H1 (cell line): ENCODE data around the gene EVI5. TPM values are rescaled to one million over a fixed set of nuclear protein-coding genes. Genes with fewer than 3 reads are reported as not detected.

ENCODE experiments used
- CTCF ChIA-PET: fragments of 300-600 bp; sonication (Branson Sonifier 250); formaldehyde crosslinking; loops from one replicate; lab custom pipeline; 2021; ENCODE audit not compliant: partially characterized antibody; lab: Charles Lee
- POLR2A ChIA-PET: fragments of 300-600 bp; sonication (Branson Sonifier 250); formaldehyde crosslinking; loops from one replicate; lab custom pipeline; 2021; ENCODE audit warnings: inconsistent platforms; ENCODE audit not compliant: partially characterized antibody; lab: Charles Lee
- DNase-seq, 2 experiments: peaks; one replicate each; pipeline versions ENCODE4 v3.0.0 to v3.0.0-alpha.2; 2010 to 2022; ENCODE audit warnings: low spot score in 2 of 2, low read depth in 1 of 2, mixed read lengths in 1 of 2
- FAIRE-seq: peaks from 2 replicates; lab custom pipeline; 2011; peaks lifted over from hg19 to GRCh38; lab: Jason Lieb, UNC
- H2AFZ ChIP-seq: 2 replicates; pipeline ENCODE4 v1.8.1; 2012; ENCODE audit warnings: low read length, inconsistent platforms
- H2AK5ac ChIP-seq: 2 replicates; pipeline ENCODE4 v1.6.1; 2013; ENCODE audit warnings: low read depth, low read length
- H2BK120ac ChIP-seq: replicated peaks from 2 replicates; pipeline ENCODE3; 2013; ENCODE audit warnings: low read depth, low read length, inconsistent platforms
- H2BK12ac ChIP-seq: 2 replicates; pipeline ENCODE4 v1.6.1; 2013; ENCODE audit warnings: low read depth, low read length
- H2BK15ac ChIP-seq: 2 replicates; pipeline ENCODE4 v1.6.1; 2013; ENCODE audit warnings: low read length
- H2BK20ac ChIP-seq: 2 replicates; pipeline ENCODE4 v1.6.1; 2013; ENCODE audit warnings: low read length
- H2BK5ac ChIP-seq: 2 replicates; pipeline ENCODE4 v1.6.1; 2013; ENCODE audit warnings: low read depth, low read length
- H3K14ac ChIP-seq: 2 replicates; pipeline ENCODE4 v1.6.1; 2013; ENCODE audit warnings: inconsistent platforms; ENCODE audit not compliant: insufficient read length
- H3K18ac ChIP-seq: 2 replicates; pipeline ENCODE4 v1.6.1; 2013; ENCODE audit warnings: low read length; ENCODE audit errors: extremely low read depth
- H3K23ac ChIP-seq: 2 replicates; pipeline ENCODE4 v1.6.1; 2013; ENCODE audit warnings: inconsistent platforms; ENCODE audit not compliant: insufficient read length
- H3K23me2 ChIP-seq: 2 replicates; pipeline ENCODE4 v1.6.1; 2013; ENCODE audit warnings: low read depth, low read length
- H3K27ac ChIP-seq: 2 replicates; pipeline ENCODE4 v1.6.1; 2011; ENCODE audit warnings: low read depth, low read length, inconsistent platforms
- H3K27me3 ChIP-seq, 4 experiments: replicated peaks in 1 of 4; 1 replicate in 1 of 4; 2 replicates in 3 of 4; pipeline versions ENCODE4 v1.6.1 to v1.8.1; 2011 to 2013; ENCODE audit warnings: low read length in 3 of 4, mild to moderate bottlenecking in 3 of 4, inconsistent platforms in 2 of 4, mixed read lengths in 2 of 4, moderate library complexity in 1 of 4; ENCODE audit not compliant: control insufficient read depth in 3 of 4, insufficient read depth in 3 of 4; ENCODE audit errors: extremely low read depth in 1 of 4
- H3K36me3 ChIP-seq, 4 experiments: 2 replicates each; pipeline versions ENCODE4 v1.6.1 to v1.8.1; 2011 to 2013; ENCODE audit warnings: mild to moderate bottlenecking in 4 of 4, low read length in 3 of 4, moderate library complexity in 2 of 4, control low read depth in 1 of 4, inconsistent platforms in 1 of 4; ENCODE audit not compliant: insufficient read depth in 4 of 4, control insufficient read depth in 2 of 4
- H3K4ac ChIP-seq: replicated peaks from 2 replicates; pipeline ENCODE3; 2013; ENCODE audit warnings: low read length, low read depth, mixed read lengths, inconsistent platforms; ENCODE audit not compliant: insufficient read length
- H3K4me1 ChIP-seq, 4 experiments: replicated peaks in 1 of 4; 1 replicate in 1 of 4; 2 replicates in 3 of 4; pipeline versions ENCODE4 v1.6.1 to v1.8.1; 2011 to 2013; ENCODE audit warnings: low read length in 3 of 4, inconsistent platforms in 2 of 4, mixed read lengths in 1 of 4; ENCODE audit not compliant: insufficient read depth in 4 of 4, control insufficient read depth in 3 of 4
- H3K4me2 ChIP-seq, 2 experiments: 2 replicates each; pipeline versions ENCODE4 v1.6.1 to v1.8.1; 2011 to 2013; ENCODE audit warnings: low read depth in 2 of 2, low read length in 2 of 2, control low read depth in 1 of 2, inconsistent platforms in 1 of 2, mild to moderate bottlenecking in 1 of 2; ENCODE audit not compliant: insufficient read depth in 1 of 2
- H3K4me3 ChIP-seq, 4 experiments: fragments of 200-600, 300-600 bp in 1 of 4; sonication (generic), shearing (Covaris generic), sonication (Bioruptor Twin) in 1 of 4; 2 replicates each; pipeline versions ENCODE4 v1.5.1 to v1.8.1; 2011 to 2016; ENCODE audit warnings: low read length in 4 of 4, low read depth in 3 of 4, control low read depth in 2 of 4, inconsistent platforms in 2 of 4, mild to moderate bottlenecking in 2 of 4, mixed read lengths in 1 of 4, moderate library complexity in 1 of 4; ENCODE audit not compliant: insufficient read depth in 2 of 4; ENCODE audit errors: extremely low read depth in 1 of 4
- H3K56ac ChIP-seq: replicated peaks from 2 replicates; pipeline ENCODE3; 2013; ENCODE audit warnings: low read depth, mild to moderate bottlenecking, mixed read lengths, low read length, inconsistent platforms; ENCODE audit not compliant: insufficient read length
- H3K79me1 ChIP-seq: 2 replicates; pipeline ENCODE4 v1.6.1; 2013; ENCODE audit warnings: low read depth, low read length, control low read depth
- H3K79me2 ChIP-seq, 2 experiments: 2 replicates each; pipeline versions ENCODE4 v1.6.1 to v1.8.1; 2012 to 2013; ENCODE audit warnings: low read length in 2 of 2, mild to moderate bottlenecking in 2 of 2, inconsistent platforms in 1 of 2; ENCODE audit not compliant: insufficient read depth in 2 of 2, control insufficient read depth in 1 of 2
- H3K9ac ChIP-seq, 4 experiments: replicated peaks in 1 of 4; 1 replicate in 1 of 4; 2 replicates in 3 of 4; pipeline versions ENCODE4 v1.6.1 to v1.8.1; 2011 to 2013; ENCODE audit warnings: low read depth in 3 of 4, low read length in 3 of 4, control low read depth in 2 of 4, mild to moderate bottlenecking in 2 of 4, moderate library complexity in 2 of 4, inconsistent platforms in 1 of 4; ENCODE audit errors: extremely low read depth in 1 of 4
- H3K9me3 ChIP-seq, 2 experiments: 2 replicates each; pipeline versions ENCODE4 v1.6.1 to v1.8.1; 2012 to 2013; ENCODE audit warnings: mild to moderate bottlenecking in 2 of 2, moderate library complexity in 2 of 2, control low read depth in 1 of 2, inconsistent platforms in 1 of 2, low read depth in 1 of 2, low read length in 1 of 2, mixed read lengths in 1 of 2; ENCODE audit not compliant: insufficient read depth in 2 of 2
- H4K20me1 ChIP-seq, 2 experiments: replicated peaks in 1 of 2; 2 replicates each; pipeline versions ENCODE3 to v1.8.1; 2011 to 2013; ENCODE audit warnings: inconsistent platforms in 2 of 2, low read length in 2 of 2, mild to moderate bottlenecking in 1 of 2; ENCODE audit not compliant: insufficient read depth in 2 of 2, control insufficient read depth in 1 of 2
- H4K5ac ChIP-seq: 2 replicates; pipeline ENCODE4 v1.6.1; 2013; ENCODE audit warnings: low read length, low read depth, mixed read lengths, inconsistent platforms; ENCODE audit not compliant: insufficient read length
- H4K8ac ChIP-seq: 2 replicates; pipeline ENCODE4 v1.8.0; 2013; ENCODE audit warnings: mild to moderate bottlenecking, moderate library complexity, low read length, inconsistent platforms; ENCODE audit not compliant: insufficient read depth; ENCODE audit errors: extremely low read depth
- H4K91ac ChIP-seq: replicated peaks from 2 replicates; pipeline ENCODE3; 2013; ENCODE audit warnings: low read length, mixed read lengths, inconsistent platforms; ENCODE audit not compliant: insufficient read length
- ASH2L ChIP-seq: fragments of 200-600, 300-600 bp; sonication (generic); IDR thresholded peaks from one replicate; pipeline ENCODE4 v1.7.1; 2017; ENCODE audit warnings: low read length
- CHD2 ChIP-seq: IDR thresholded peaks from 2 replicates; pipeline ENCODE4 v1.6.1; 2012; ENCODE audit warnings: low read length, improper control_type of control experiment
- CTCF ChIP-seq, 3 experiments: IDR thresholded peaks; 1 replicate in 2 of 3; 2 replicates in 1 of 3; pipeline versions ENCODE4 v1.5.1 to v1.6.1; 2011; ENCODE audit warnings: low read length in 3 of 3, mild to moderate bottlenecking in 3 of 3, inconsistent platforms in 2 of 3, low read depth in 1 of 3, moderate library complexity in 1 of 3; ENCODE audit not compliant: insufficient read depth in 1 of 3; ENCODE audit errors: control extremely low read depth in 1 of 3
- E2F6 ChIP-seq: IDR thresholded peaks from 2 replicates; pipeline ENCODE4 v1.6.1; 2012; ENCODE audit warnings: inconsistent platforms
- HDAC6 ChIP-seq: IDR thresholded peaks from one replicate; pipeline ENCODE4 v1.7.1; 2012; ENCODE audit warnings: low read depth, mild to moderate bottlenecking, inconsistent platforms, low read length, moderate library complexity
- MAX ChIP-seq: IDR thresholded peaks from 2 replicates; pipeline ENCODE4 v1.6.1; 2012; ENCODE audit warnings: inconsistent platforms
- RAD21 ChIP-seq, 2 experiments: IDR thresholded peaks in 1 of 2; conservative IDR thresholded peaks in 1 of 2; 2 replicates each; pipeline ENCODE4 v1.6.1; 2011; ENCODE audit warnings: low read depth in 2 of 2, low read length in 2 of 2, improper control_type of control experiment in 1 of 2, inconsistent platforms in 1 of 2, mild to moderate bottlenecking in 1 of 2, moderate library complexity in 1 of 2
- TAF7 ChIP-seq: optimal IDR thresholded peaks from 2 replicates; pipeline ENCODE3; 2011; ENCODE audit warnings: low read depth, mild to moderate bottlenecking, inconsistent platforms, low read length, moderate library complexity, borderline replicate concordance
- ZNF274 ChIP-seq: IDR thresholded peaks from 2 replicates; pipeline ENCODE4 v1.7.0; 2012; ENCODE audit warnings: low read length, borderline replicate concordance; ENCODE audit errors: extremely low read depth
- WGBS, 2 experiments: shearing (Covaris generic) in 1 of 2; methylation state at CpG; one replicate each; pipeline versions ENCODE4 v1.1.6 to v1.1.7; 2013 to 2015; ENCODE audit warnings: low lambda C conversion rate in 2 of 2, mixed read lengths in 2 of 2, inconsistent platforms in 1 of 2, low coverage in 1 of 2, missing lambda C conversion rate in 1 of 2; ENCODE audit not compliant: insufficient replicate concordance in 2 of 2, insufficient coverage in 1 of 2, insufficient read length in 1 of 2; ENCODE audit errors: extremely low coverage in 1 of 2, missing lambda C conversion rate in 1 of 2; 5-methylcytosine and 5-hydroxymethylcytosine counted together
- polyA plus RNA-seq, 7 experiments: library from polyadenylated mRNA; depleted of rRNA in 3 of 7; stranded (reverse) in 5 of 7; unstranded in 2 of 7; fragments of >200 nt in 5 of 7; fragments of 200-250 nt in 2 of 7; gene quantifications; 1 replicate in 5 of 7; 2 replicates in 1 of 7; 4 replicates in 1 of 7; pipeline versions ENCODE4 v1.2.1 to v1.2.3, GENCODE V29; 2011 to 2013; ENCODE audit warnings: missing spikeins in 2 of 7, mixed read lengths in 2 of 7
- total RNA-seq: library from RNA; stranded (reverse); fragmentation: NEBNext Ultra II Directional; extraction: Animal tissue kit (Norgen Biotek cat#: 25700); gene quantifications from 2 replicates; pipeline ENCODE4 v1.2.1, GENCODE V29; 2021

The EVI5 gene
- total and polyA plus RNA-seq, 2 of the 8 experiments (the other 6 are each of a cell fraction or from before 2014, with no cell fraction given), result 1.7 to 13.7 TPM

GRCh38 chr1:92623187-92623778 lies 161.6 kb downstream of the EVI5 start:
- no peak overlapping the region for H2BK12ac ChIP-seq
- POLR2A ChIA-PET, result interaction anchor here (0.7 kb wide), 1 partner anchor 543 kb away, joined by 3 read pairs; the partner anchor contains the start of gene BTBD8
- no peak overlapping the region for H2BK20ac ChIP-seq
- H3K23ac ChIP-seq, result no peak overlapping the region
- 86% methylated on average over 3 of the region's 3 CpGs; no CpG with 5 or more reads in 1 of the 2 experiments for WGBS, 2 experiments
- H3K14ac ChIP-seq, result no peak overlapping the region
- no peak overlapping the region for H2BK5ac ChIP-seq
- H3K4me2 ChIP-seq, result no peak overlapping the region
- TF ChIP-seq TAF7, result no peak
- no peak for TF ChIP-seq CHD2
- TF ChIP-seq ASH2L, result no peak
- no peak for TF ChIP-seq MAX
- peak in 1 of 2 experiments; percentile 46; a peak in 3 of 4 replicates for TF ChIP-seq RAD21 (IDR thresholded peaks at IDR 0.05 in 1 of 2, conservative IDR thresholded peaks at IDR 0.05 in 1 of 2; ENCODE audit: low read depth in 2 of 2, low read length in 2 of 2)
- no peak for TF ChIP-seq HDAC6
- no peak for TF ChIP-seq E2F6
- peak in 2 of 3 experiments; percentile 3 to 14; a peak in 2 of 4 replicates for TF ChIP-seq CTCF (IDR thresholded peaks at IDR 0.05; ENCODE audit: control extremely low read depth in 1 of 3, insufficient read depth in 1 of 3, low read depth in 1 of 3, low read length in 3 of 3)
- TF ChIP-seq ZNF274, result no peak
- H2BK120ac ChIP-seq, result no peak overlapping the region
- H3K79me1 ChIP-seq, result no peaks in the 10 kb centered on the region
- no peak overlapping the region for H3K4ac ChIP-seq
- no peak overlapping the region for H4K91ac ChIP-seq
- H3K18ac ChIP-seq, result no peak overlapping the region
- no peak overlapping the region for H3K4me3 ChIP-seq
- no peak overlapping the region for H4K8ac ChIP-seq
- H4K5ac ChIP-seq, result no peak overlapping the region
- no peak for DNase-seq
- H3K27me3 ChIP-seq, result no peaks in the 10 kb centered on the region
- H2AK5ac ChIP-seq, result no peak overlapping the region
- CTCF ChIA-PET, result interaction anchor here (1.0 to 1.6 kb wide), 2 partner anchors 12 to 627 kb away, joined by 3 to 4 read pairs; no protein-coding TSS in a partner anchor
- no peak overlapping the region for H2BK15ac ChIP-seq
- H3K9ac ChIP-seq, result no peak overlapping the region
- no peaks in the 10 kb centered on the region for H3K36me3 ChIP-seq
- no peak overlapping the region for H3K27ac ChIP-seq
- H3K56ac ChIP-seq, result no peak overlapping the region
- no peaks in the 10 kb centered on the region for H3K4me1 ChIP-seq
- no peaks in the 10 kb centered on the region for H3K79me2 ChIP-seq
- H3K23me2 ChIP-seq, result no peaks in the 10 kb centered on the region
- FAIRE-seq, result no peak
- H3K9me3 ChIP-seq, result no peaks in the 10 kb centered on the region
- no peak overlapping the region for H2AFZ ChIP-seq
- no peaks in the 10 kb centered on the region for H4K20me1 ChIP-seq
